Measurements from ENCODE around the gene ENPP5. TPM values are rescaled to one million over a fixed set of nuclear protein-coding genes. Genes with fewer than 3 reads are reported as not detected.
A peak's percentile ranks its signal among the peaks of the same experiment; 100 is the strongest.

The ENPP5 gene, protein sequence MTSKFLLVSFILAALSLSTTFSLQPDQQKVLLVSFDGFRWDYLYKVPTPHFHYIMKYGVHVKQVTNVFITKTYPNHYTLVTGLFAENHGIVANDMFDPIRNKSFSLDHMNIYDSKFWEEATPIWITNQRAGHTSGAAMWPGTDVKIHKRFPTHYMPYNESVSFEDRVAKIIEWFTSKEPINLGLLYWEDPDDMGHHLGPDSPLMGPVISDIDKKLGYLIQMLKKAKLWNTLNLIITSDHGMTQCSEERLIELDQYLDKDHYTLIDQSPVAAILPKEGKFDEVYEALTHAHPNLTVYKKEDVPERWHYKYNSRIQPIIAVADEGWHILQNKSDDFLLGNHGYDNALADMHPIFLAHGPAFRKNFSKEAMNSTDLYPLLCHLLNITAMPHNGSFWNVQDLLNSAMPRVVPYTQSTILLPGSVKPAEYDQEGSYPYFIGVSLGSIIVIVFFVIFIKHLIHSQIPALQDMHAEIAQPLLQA
- 1 to 10 TPM in 1 of 2 donors, under 1 TPM in 1; 0.14 to 1.0 TPM for total RNA-seq

DNA sequence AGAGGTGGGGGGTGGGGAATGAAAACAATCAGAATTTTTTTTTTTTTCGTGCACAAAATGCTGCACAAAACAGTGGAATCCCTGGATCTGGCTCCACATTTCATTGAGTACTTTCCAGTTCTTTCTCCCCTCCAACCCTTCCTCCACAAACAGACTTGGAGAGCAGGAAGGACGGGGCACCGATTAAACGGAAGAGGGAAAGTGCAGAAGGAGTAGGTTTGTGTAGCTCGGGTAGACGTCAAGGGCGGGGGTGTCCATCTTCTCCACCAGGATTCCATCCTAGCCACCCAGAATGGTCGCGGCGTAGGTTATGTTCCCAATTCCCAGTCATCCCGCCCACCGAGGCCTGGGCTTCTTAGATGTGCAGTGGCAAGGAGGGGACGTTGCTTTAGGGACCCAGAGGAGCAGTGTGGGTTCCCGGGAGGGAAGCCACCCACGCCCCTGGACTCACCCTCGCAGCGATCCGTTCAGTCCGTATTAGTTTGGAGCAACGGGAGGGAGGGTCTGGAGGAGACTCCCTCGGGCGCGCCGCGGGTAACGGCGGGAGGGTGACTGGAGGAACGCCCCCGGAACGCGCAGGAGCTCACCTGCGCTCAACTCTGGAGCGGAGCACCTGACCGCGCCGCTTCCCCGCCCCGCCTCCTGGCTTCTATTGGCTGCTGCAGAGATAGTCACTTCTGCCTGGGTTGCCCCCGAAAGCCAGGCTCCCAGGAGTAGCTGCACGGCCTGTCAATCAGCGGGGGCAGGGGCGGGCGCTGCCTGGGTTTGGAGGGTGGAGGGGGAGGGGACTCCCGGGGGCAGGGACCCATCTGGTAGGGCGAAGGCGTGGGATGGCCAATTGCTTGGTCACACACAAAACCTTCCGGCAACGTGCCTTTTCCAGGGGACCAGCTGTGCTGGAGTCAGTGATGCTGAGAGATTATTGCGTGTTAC is at the start of gene ENPP5:
TSS of gene ENPP5 (minus strand) at position 624 of the 933 bp plus-strand sequence. CDS start 2,718 bp downstream, outside the sequence.
- ATAC-seq, result peak; percentile 85 to 94
- Mint-ChIP-seq H3K9me3 (no peaks in the 10 kb centered on the region), H3K27ac (peak within 1 kb of the TSS; percentile 3 to 71), H3K27me3 (no peaks in the 10 kb centered on the region), H3K4me3 (peak within 1 kb of the TSS; percentile 88), H3K4me1 (ENCODE audit: low read depth in 2 of 2) (peaks cover 31 to 33% of the 10 kb centered on the region in 2 donors), H3K36me3 (no peaks in the 10 kb centered on the region)
- peak; percentile 87 for DNase-seq (ENCODE audit: low spot score)

DNA sequence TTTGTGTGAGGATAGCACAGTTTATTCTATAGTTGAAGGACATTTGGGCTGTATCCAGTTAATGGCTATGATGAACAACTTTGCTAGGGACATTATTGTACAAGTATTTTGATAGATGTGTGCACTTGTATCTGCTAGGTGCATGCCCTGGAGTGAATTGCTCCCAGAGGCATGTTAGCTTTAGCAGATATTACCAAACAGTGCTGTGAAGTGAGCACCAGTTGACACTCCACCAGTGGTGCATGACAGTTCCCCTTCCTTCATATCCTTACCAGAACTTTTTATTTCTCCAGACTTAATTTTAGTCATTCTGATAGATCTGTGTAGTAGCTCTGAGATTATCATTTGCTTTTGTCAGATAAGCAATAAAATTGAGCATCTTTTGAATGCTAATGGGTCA is 48.9 kb upstream of the ENPP5 start:
- no peaks in the 10 kb centered on the region for H3K36me3 Mint-ChIP-seq
- H3K4me1 Mint-ChIP-seq (ENCODE audit: low read depth in 2 of 2), result peaks cover 8 to 9% of the 10 kb centered on the region in 2 donors
- H3K27ac Mint-ChIP-seq, result peak overlapping the region in 1 of 2 donors; percentile 47
- ATAC-seq (no peak), DNase-seq (ENCODE audit: low spot score) (no peak)
- peaks cover 0 to 4% of the 10 kb centered on the region in 2 donors for H3K27me3 Mint-ChIP-seq
- no peak overlapping the region for H3K4me3 Mint-ChIP-seq
- H3K9me3 Mint-ChIP-seq, result no peaks in the 10 kb centered on the region

DNA sequence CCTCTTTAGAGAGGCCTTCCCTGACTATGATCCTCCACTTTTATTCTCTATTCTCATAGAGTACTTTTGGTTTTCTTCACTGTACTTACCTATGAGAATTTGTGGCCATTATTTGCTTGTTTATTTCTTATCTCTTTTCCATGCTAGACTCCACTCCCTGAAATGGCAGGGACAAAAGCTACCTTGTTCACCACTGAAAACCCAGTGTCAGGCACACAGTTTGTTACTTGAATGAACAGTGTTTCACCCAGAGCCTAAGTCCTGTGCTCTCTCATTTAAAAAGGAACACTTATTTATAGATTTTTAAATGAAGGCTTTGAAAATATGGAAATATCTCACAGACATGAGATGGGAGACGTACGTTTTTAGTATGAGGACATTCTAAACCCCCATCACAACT is 47.7 kb upstream of the ENPP5 start:
- H3K4me1 Mint-ChIP-seq (ENCODE audit: low read depth in 2 of 2), result peaks cover 8 to 9% of the 10 kb centered on the region in 2 donors
- no peak for ATAC-seq
- no peak overlapping the region for H3K4me3 Mint-ChIP-seq
- DNase-seq (ENCODE audit: low spot score), result no peak
- no peaks in the 10 kb centered on the region for H3K9me3 Mint-ChIP-seq
- H3K27ac Mint-ChIP-seq, result no peak overlapping the region
- no peaks in the 10 kb centered on the region for H3K36me3 Mint-ChIP-seq
- H3K27me3 Mint-ChIP-seq, result peaks cover 0 to 4% of the 10 kb centered on the region in 2 donors

DNA sequence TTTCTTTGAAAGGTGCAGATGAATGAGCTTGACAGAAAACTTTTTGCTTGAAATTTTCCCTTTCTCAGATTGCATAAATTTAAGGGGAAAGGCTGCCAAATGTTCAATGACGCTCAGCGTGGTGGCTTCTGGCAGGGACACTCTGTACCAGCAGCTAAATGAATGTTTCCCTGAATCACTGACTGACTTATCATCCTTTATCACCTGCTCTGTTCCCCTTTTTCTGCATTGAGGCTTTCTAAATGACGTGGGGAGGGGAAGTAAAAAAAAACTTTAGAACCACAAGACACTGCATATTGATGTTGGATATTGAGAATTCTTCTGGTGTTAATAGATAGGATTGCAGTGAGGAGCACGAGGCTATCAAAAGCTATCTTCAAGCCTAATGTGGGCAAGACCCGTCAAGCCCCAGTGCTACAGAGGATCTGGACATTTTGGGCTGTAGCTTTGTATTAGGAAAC is 46.9 kb upstream of the ENPP5 start:
- DNase-seq (ENCODE audit: low spot score) (no peak), ATAC-seq (peak in 1 of 2 donors; percentile 44)
- Mint-ChIP-seq H3K27me3 (no peaks in the 10 kb centered on the region), H3K9me3 (no peaks in the 10 kb centered on the region), H3K36me3 (no peaks in the 10 kb centered on the region), H3K4me3 (no peak overlapping the region), H3K27ac (no peak overlapping the region), H3K4me1 (ENCODE audit: low read depth in 2 of 2) (peaks cover 8 to 9% of the 10 kb centered on the region in 2 donors)

DNA sequence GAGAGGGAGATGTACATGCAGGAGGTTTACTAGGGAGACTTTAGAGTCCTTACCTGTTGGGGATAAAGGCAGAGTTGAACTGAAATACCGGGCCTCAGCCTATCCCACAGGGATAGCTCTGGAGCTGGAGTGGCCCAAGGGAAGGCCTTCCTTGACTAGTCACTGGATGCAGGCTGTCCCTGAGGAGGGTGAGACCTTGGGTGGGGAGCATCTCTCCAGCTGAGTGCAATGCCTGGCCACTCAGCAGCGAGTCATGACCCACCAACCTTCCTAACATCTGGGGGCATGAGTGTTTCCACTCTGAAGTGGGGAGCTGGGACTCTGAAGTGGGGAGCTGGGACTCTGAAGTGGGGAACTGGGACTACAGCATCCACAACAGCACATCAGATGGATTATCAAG is 46.1 kb upstream of the ENPP5 start:
- H3K27me3 Mint-ChIP-seq, result no peaks in the 10 kb centered on the region
- peaks cover 8 to 9% of the 10 kb centered on the region in 2 donors for H3K4me1 Mint-ChIP-seq (ENCODE audit: low read depth in 2 of 2)
- no peak overlapping the region for H3K27ac Mint-ChIP-seq
- no peaks in the 10 kb centered on the region for H3K9me3 Mint-ChIP-seq
- H3K36me3 Mint-ChIP-seq, result no peaks in the 10 kb centered on the region
- no peak for DNase-seq (ENCODE audit: low spot score)
- no peak for ATAC-seq
- H3K4me3 Mint-ChIP-seq, result no peak overlapping the region

DNA sequence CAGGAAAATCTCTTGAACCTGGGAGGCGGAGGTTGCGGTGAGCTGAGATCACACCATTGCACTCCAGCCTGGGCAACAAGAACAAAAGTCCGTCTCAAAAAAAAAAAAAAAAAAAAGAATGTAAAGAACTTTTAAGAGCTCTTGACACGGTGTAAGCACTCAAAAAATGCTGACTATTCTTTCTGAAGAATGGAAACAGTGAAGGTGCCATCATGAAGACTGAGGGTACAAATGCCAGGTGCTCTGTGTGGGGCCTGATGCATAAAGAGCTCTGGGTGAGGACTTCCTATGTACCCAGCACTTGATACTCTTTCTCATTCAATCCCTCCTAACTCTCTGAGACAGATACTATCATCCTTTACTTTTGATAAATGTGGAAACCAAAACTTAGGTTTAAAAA is 45.0 kb upstream of the ENPP5 start:
- Mint-ChIP-seq H3K36me3 (no peaks in the 10 kb centered on the region), H3K4me1 (ENCODE audit: low read depth in 2 of 2) (peaks cover 8 to 9% of the 10 kb centered on the region in 2 donors), H3K27me3 (no peaks in the 10 kb centered on the region), H3K27ac (no peak overlapping the region), H3K4me3 (no peak overlapping the region), H3K9me3 (no peaks in the 10 kb centered on the region)
- no peak for DNase-seq (ENCODE audit: low spot score)
- ATAC-seq, result no peak

DNA sequence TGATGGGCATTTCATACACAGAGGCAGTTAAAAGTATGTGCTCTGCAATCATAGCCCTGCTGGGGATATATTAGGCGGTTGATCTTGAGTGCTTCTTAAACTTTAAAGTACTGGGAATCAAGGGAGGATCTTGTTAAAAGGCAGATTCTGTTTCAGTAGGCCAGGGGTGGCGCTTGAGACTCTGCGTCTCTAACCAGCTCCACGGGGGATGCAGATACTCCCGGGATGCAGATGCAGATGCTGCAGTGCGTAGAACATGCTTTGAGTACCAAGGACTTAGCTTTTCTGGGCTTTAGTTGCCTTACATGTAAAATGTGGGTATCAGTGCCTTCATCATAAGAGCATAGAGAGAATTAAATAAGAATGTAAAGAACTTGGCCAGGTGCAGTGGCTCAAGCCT is 44.4 kb upstream of the ENPP5 start:
- no peaks in the 10 kb centered on the region for H3K36me3 Mint-ChIP-seq
- no peaks in the 10 kb centered on the region for H3K9me3 Mint-ChIP-seq
- ATAC-seq, result no peak
- H3K4me1 Mint-ChIP-seq (ENCODE audit: low read depth in 2 of 2), result peaks cover 8 to 9% of the 10 kb centered on the region in 2 donors
- H3K4me3 Mint-ChIP-seq, result no peak overlapping the region
- no peaks in the 10 kb centered on the region for H3K27me3 Mint-ChIP-seq
- no peak overlapping the region for H3K27ac Mint-ChIP-seq
- no peak for DNase-seq (ENCODE audit: low spot score)

DNA sequence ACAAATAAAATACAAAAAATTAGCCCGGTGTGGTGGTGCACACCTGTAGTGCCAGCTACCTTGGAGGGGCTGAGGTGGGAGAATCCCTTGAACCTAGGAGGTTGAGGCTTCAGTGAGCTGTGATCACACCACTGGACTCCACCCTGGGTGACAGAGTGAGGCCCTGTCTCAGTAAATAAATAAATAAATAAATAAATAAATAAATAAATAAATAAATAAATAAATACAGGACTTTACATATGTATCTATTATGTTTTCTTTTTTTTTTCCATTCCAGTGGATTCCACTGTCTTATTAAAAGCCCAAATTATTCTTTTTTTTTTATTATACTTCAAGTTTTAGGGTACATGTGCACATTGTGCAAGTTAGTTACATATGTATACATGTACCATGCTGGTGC is 41.1 kb upstream of the ENPP5 start:
- ATAC-seq, result no peak
- no peaks in the 10 kb centered on the region for H3K36me3 Mint-ChIP-seq
- no peak overlapping the region for H3K27ac Mint-ChIP-seq
- H3K27me3 Mint-ChIP-seq, result no peaks in the 10 kb centered on the region
- no peak overlapping the region for H3K4me3 Mint-ChIP-seq
- H3K4me1 Mint-ChIP-seq (ENCODE audit: low read depth in 2 of 2), result peaks cover 5 to 8% of the 10 kb centered on the region in 2 donors
- no peaks in the 10 kb centered on the region for H3K9me3 Mint-ChIP-seq
- DNase-seq (ENCODE audit: low spot score), result no peak

DNA sequence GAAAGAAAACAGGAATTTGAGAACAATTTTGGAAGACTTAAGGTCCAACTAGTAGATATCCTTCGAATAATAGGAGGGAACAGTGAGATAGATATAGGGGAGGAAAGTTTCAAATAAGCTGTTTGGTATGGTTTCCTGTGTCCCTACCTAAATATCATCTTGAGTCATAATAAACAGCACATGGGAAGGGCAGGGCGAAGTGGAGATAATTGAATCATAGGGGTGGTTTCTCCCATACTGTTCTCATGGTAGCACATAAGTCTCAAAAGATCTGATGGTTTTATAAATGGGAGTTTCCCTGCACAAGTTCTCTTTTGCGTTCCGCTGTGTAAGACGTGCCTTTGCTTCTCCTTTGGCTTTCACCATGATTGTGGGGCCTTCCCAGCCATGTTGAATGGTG is 39.5 kb upstream of the ENPP5 start:
- H3K4me1 Mint-ChIP-seq (ENCODE audit: low read depth in 2 of 2), result peaks cover 5 to 6% of the 10 kb centered on the region in 2 donors
- ATAC-seq (no peak), DNase-seq (ENCODE audit: low spot score) (no peak)
- no peaks in the 10 kb centered on the region for H3K9me3 Mint-ChIP-seq
- no peaks in the 10 kb centered on the region for H3K36me3 Mint-ChIP-seq
- no peaks in the 10 kb centered on the region for H3K27me3 Mint-ChIP-seq
- H3K4me3 Mint-ChIP-seq, result no peak overlapping the region
- H3K27ac Mint-ChIP-seq, result no peak overlapping the region

DNA sequence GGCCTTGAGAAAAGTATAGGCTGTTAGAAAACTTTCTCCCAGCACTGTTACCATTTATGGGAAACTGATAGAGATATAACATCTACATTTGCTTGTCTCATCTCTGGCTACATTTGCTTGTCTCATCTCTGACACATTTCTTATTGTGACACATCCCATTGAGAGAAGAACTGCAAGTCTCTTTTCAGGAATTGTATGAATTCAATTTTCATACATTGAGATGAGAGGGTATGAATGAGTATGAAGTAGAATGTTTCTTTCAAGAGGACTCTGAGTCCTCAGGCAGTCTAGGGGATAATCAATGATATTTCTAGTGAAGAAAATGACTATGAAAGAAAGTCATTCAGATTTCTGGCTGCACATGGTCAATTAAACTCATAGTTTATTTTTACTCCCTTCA is 37.5 kb upstream of the ENPP5 start:
- no peak overlapping the region for H3K27ac Mint-ChIP-seq
- H3K4me1 Mint-ChIP-seq (ENCODE audit: low read depth in 2 of 2), result peaks cover 0 to 3% of the 10 kb centered on the region in 2 donors
- no peaks in the 10 kb centered on the region for H3K36me3 Mint-ChIP-seq
- no peak overlapping the region for H3K4me3 Mint-ChIP-seq
- no peak for DNase-seq (ENCODE audit: low spot score)
- no peaks in the 10 kb centered on the region for H3K27me3 Mint-ChIP-seq
- ATAC-seq, result no peak
- H3K9me3 Mint-ChIP-seq, result no peaks in the 10 kb centered on the region

DNA sequence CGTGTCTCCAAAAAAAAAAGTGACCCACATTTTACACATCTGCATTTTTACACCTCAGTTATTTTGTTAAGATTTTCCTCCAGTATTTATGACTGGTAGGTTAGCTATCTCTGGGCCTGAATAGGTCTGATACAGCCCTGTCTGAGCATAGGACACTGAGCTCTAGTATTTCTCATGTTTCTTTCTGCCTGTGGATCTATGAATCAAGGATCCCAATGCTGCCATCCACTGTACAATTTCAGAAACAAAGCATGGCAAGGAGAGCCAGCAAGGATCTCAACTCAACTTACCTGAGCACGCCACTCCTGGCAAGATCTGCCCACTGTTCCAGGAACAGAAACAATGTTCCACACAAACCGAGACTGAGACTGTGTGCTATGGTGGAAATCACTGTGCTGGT is 36.4 kb upstream of the ENPP5 start:
- Mint-ChIP-seq H3K27me3 (no peaks in the 10 kb centered on the region), H3K4me1 (ENCODE audit: low read depth in 2 of 2) (peaks cover 0 to 3% of the 10 kb centered on the region in 2 donors), H3K9me3 (no peaks in the 10 kb centered on the region), H3K36me3 (no peaks in the 10 kb centered on the region), H3K4me3 (no peak overlapping the region), H3K27ac (no peak overlapping the region)
- DNase-seq (ENCODE audit: low spot score) (no peak), ATAC-seq (no peak)

DNA sequence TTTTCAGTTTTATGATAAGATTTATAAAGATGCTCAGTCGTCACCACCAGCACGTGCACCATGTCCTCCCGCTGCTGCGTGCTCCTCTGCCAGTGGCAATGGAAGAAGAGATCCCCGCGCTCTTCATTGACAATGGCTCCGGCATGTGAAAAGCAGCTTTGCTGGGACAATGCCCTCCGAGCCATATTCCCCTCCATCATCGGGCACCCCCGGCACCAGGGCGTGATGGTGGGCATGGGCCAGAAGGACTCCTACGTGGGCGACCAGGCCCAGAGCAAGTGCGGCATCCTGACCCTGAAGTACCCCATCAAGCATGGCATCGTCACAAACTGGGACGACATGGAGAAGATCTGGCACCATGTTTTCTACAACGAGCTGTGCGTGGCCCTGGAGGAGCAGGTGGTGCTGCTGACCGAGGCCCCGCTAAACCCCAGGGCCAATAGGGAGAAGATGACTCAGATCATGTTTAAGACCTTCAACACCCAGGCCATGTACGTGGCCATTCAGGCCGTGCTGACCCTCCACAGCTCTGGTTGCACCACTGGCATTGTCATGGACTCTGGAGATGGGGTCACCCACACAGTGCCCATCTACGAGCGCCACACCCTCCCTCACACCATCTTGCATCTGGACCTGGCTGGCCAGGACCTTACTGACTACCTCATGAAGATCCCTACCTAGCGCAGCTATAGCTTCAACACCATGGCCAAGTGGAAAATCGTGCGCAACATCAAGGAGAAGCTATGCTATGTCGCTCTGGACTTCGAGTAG is 34.3 kb upstream of the ENPP5 start:
- ATAC-seq (no peak), DNase-seq (ENCODE audit: low spot score) (no peak)
- Mint-ChIP-seq H3K4me3 (no peak overlapping the region), H3K36me3 (no peaks in the 10 kb centered on the region), H3K27me3 (no peaks in the 10 kb centered on the region), H3K27ac (no peak overlapping the region), H3K4me1 (ENCODE audit: low read depth in 2 of 2) (peaks cover 0 to 3% of the 10 kb centered on the region in 2 donors), H3K9me3 (no peaks in the 10 kb centered on the region)

Measured in natural killer cell treated with Interleukin-12 subunit alpha and Interleukin-12 subunit beta and Interleukin-15 and Interleukin-18, amount 100 ng/mL, for 72 hours (primary cell).